Dermis blood vessel endothelial cell (primary cell): ENCODE measurements around the gene ACIN1. TPM values are rescaled to one million over a fixed set of nuclear protein-coding genes. Genes with fewer than 3 reads are reported as not detected.

Experiments
- DNase-seq: peaks from one replicate; pipeline ENCODE4 v3.0.0; 2010
- total RNA-seq: library from RNA; depleted of rRNA; stranded (reverse); fragments of >200 nt; gene quantifications from 2 replicates; pipeline ENCODE4 v1.2.3, GENCODE V29; 2014

ACIN1 gene
- total RNA-seq, 1 donor from 2014 or later = 65.2 TPM

DNA sequence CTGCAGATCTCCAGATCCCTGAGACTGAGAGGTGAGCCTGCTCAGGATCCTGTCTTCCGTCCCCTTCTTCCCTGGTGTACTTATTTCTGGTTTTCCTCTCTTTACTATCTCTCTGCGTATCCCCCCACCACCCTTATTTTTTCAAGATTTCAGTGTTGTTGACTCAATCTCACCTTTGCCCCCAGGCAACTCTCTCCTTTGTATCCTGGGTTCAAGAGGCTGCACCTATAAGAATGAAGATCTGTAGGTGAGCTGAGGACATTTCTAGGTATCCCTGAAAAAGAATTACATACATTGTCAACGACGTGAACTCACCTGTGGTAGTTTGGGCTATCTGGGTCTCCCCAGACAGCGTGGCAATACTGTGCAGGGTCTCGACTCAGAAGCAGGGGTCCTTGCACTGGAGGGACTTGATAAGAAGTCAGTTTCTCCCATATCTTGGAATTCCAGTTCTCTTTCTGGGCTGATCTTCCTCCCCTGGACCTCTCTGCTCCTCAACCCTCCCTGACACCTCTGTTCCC is 9.2 kb upstream of the ACIN1 start:
- no peak for DNase-seq

- no peak for DNase-seq
Observed at GRCh38 chr14:23103581-23103980, 8.6 kb upstream of the ACIN1 start.

DNA sequence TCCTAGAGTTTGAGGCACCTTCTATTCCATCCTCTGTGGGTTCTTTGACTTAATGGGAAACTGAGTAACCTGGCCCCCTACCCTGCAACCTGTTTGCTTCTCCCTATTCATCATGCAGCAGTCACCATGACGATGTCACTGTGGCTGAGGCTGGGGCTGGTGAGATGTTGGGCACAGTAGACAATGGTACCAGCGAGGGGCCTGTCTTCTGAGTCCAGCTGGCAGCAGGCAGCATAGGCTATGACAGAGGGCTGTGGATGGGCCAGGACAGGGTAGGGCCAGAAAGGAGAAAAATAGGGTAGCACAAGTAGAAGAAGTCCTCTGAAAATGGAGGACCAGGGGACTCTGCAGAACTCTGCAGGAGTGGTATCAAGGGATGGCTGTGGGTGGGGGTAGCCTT is 7.9 kb upstream of the ACIN1 start:
- DNase-seq = no peak

DNA sequence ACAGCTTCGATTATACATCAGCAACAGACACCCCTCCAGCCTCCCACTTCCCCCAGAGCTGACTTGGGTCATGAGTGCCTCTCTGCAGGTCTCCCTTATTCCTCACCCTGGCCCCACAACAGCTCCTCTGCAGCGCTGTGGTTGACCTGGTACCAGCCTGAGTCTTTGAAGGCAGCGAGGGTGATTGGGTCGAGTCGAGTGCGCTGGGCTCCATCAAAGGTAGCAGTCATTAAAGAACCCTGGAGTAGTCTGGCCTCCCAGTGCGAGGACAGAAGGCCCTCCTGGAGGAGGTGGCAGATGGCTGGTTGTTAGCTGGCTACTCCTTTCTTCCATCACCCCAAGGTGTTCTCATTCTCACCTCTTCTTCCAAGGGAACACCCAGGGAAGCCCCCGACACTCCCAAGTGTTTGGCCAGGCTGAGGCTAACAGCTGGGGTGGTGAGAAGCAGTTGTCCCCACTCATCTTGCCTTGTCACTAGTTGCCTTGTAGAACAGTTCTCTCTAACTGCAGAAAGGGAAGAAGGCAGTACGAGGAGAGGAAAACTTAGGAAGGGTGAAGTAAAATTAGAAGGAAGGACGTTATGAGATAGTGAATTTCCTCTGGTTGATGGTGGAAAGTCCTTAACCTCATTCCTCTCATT is 7.2 kb upstream of the ACIN1 start:
- DNase-seq = no peak

- DNase-seq = no peak
Observed at GRCh38 chr14:23101213-23101970, 6.5 kb upstream of the ACIN1 start.

DNA sequence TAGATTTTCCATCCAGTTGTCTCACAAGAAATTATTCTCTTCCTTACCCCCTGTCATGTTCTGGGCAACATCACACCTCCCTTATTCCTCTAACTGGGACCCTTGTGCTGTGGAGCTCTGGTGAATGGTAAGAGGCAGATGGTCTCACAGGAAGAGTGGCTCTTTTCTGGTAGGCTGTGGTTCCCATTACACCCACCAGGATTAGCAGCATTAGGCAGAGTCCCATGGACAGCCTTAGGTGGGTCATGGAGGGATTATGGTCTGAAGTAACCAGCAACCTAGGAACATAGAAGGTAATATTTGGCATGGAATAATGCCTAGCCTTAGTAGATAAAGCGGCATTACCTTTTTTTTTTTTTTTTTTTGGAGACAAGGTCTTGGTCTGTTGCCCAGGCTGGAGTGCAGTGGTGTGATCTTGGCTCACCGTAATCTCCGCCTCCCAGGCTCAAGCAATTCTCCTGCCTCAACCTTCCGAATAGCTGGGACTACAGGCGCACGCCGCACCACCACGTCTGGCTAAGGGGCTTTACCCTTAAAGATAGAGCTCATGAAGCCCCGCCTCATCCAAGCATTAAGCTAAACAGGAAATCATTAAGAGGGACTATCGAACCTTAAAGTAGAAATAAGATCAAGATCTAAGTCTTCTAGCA is 4.4 kb upstream of the ACIN1 start:
- no peak for DNase-seq

DNA sequence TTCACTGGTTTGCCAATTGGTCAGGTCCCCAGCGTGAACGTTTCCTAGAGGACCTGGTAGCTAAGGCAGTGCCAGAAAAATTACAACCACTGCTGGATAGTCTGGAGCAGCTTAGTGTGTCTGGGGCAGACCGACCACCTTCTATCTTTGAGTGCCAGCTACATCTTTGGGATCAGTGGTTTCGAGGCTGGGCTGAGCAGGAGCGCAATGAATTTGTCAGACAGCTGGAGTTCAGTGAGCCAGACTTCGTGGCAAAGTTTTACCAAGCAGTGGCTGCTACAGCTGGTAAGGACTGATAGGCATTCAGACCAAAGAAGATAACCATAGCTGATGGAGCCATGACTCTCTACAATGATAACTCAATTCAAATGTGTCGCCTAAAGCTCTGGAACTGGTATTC is 2.9 kb upstream of the ACIN1 start:
- no peak for DNase-seq

- peak; percentile 100 for DNase-seq
Observed at GRCh38 chr14:23095196-23096108, 516 bp upstream of the ACIN1 start, which contains the start of gene C14orf119. Gene C14orf119 (plus strand): TSS chr14:23095505. CDS start chr14:23097659, 2,154 bp downstream.

DNA sequence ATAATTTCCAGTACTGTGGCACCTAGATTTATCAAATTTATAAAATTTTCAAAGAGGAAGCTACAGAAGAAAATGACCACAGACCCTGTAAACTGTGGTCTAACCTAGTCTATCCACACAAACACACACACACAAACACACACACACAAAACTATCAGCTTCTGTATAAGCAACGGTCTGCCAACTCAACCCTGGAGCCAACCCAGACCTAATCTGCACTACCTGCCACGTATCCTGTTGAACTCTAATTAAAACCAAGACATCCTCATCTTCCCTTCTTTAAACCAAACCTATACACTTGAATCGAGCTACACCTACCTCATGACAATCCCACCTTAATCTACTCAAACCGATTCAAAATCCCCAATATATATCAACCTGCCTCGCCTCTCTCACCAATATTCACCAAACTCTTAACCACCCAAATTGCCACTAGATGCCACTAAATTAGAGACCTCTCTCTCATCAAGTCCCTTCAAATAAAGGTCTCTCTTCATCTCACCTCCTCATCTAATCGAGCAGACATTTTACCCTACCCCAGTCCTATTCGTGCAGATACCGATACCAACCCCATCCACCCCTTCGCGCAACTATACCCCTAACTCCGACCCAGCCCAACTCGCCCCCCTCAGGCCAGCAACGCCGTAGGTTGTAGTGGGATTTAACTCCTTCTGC is 808 bp downstream of the ACIN1 start:
- DNase-seq = no peak

DNA sequence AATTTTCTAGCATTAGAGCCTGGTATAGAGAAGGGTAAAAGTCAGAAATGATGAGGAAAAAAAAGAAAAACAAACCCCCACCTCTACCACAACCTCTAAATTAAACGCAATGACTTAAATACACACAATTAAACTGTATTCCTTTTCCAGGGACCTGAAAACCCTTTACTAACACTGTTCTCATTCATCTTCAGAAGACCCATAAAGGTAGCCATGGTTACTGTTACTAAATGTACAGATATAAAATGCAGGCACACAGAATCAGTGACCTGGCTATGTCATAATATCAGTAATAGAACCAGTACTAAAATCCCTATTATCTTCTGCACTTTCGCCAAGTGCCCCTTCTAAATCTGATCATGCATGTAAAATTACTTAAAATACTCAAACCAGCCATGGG is 1.4 kb downstream of the ACIN1 start:
- DNase-seq = no peak

- DNase-seq = no peak
Observed at GRCh38 chr14:23093104-23093503, 1.8 kb downstream of the ACIN1 start.

- no peak for DNase-seq
Observed at GRCh38 chr14:23091294-23092225, 3.4 kb downstream of the ACIN1 start.

DNA sequence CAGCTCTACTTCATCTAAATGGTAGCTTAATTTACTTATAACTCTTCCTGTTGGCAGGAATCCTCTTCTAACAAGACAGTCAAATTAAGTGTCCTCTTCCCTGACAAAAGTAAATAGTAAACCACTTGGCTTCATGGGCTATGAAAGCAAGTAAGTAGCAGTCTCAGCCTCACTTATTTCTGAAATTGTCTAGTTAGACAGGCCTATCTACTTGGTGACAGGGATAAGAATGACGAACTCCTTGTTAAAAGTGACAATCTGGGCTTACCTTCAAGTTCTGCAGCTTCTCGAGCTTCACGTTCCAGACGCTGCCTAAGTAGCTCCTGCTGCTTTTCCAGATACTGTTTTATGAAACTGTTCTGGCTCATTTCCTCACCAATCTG is 4.7 kb downstream of the ACIN1 start:
- DNase-seq = peak; percentile 47

DNA sequence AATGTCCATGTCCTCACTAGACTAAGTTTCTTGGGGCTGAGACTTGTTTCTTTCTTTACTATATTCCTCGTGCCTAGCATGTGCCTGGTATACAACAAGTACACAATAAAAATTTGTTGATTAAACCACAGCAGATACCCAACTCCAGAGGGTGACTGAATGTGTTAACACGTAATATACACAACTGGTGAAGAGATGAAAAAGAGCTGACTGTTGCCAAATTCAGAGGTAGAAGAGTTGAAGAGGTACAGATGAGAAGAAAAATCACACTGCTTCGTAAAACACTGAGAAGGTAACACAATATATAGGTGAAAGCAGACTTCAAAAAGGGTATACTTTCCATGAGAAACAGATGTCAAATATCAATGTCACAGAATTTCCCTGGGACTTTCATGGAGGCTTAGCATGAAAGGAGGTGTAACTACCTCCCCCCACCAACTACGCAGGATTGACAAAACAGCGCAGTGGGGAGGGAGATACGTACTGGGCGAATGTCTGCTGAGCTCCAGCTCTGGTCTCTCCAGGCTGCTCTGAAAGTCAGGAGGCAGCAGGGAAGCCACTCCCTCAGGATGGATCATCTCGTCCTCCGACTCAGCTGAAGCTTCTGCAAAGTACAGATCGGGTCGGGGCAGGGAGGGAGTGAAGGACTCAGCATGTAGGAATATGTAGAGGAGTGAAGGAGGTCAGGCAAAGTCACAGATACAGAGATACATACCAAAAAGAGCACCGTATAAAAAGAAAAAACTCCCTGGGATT is 5.3 kb downstream of the ACIN1 start:
- no peak for DNase-seq

DNA sequence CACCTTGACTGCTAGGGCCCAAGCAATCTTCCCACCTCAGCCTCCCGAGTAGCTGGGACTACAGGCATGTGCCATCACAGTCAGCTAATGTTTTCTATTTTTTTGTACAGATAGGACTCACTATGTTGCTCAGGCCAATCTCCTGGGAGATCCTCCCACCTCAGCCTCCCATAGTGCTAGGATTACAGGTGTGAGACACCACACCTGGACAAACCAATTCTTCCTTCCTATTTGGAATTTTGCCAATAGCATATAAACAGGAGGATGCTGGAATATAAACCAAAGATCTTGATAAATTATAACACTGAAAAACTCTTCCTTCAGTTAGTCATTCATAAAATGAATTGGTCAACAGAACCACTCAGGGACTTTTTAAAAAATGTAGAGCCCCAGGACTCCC is 8.4 kb downstream of the ACIN1 start:
- no peak for DNase-seq

- DNase-seq = no peak
Observed at GRCh38 chr14:23085458-23085857, 9.5 kb downstream of the ACIN1 start.

DNA sequence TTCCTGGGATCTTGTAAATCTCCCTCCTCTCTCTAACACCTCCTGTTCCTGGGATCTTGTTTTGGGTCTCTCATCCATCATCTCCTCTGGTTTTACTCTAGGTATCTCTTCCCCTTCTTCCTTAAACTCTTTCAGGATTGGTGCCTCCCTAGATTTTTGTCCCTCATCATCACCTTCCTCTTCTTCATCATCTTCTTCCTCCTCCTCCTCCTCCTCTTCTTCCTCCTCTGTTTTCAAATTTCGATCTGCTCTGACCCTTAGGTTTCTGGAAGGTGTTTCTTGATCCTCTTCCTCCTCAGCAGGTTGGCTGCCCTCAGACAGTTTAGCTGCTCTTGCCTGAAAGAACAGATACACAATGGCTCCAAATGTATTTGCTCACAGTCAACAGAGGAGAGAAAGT is 14.5 kb downstream of the ACIN1 start:
- DNase-seq = no peak

DNA sequence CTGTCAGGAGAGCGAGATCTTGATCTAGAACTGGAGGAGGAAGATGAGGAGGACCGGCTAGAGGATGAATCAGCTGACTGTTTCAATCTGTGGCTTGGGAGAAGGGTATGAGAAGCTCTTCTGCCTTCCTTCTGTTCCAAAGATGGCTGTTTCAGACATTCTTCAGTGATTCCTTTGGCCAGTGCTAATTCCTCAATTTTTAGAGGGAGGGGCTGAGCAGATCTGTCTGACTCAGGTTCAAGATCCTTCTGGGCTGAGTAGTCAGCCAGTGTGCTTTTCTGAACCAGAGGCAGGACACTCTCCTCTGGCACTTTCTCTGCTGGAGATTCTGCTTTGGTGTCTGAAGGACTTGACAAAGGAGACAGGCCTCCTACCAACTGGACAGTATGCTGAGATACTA is 15.2 kb downstream of the ACIN1 start:
- no peak for DNase-seq

GRCh38 chr14:23078692-23079116 is 16.2 kb downstream of the ACIN1 start:
- DNase-seq = peak; percentile 93

DNA sequence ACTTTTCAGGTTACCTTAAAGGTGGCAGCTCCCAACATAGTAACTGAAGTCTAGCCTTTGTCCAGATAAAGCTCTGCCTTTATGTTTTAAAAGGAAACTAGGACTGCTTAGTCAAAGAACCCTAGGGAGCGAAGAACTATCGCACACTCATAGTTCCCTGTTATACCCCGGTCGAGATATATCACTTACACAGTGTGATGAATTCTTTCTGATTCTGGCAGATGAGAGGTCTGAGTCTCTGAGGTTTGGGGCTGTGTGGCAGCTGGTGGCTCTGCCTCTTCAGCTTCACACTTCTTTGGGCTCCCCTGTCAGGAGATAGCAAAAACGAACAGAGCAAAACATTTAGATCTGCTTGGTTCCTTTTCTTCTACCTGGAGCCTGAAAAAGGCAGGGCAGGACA is 17.0 kb downstream of the ACIN1 start:
- no peak for DNase-seq
